Keratinocyte (primary cell): Measurements from ENCODE around the gene MIS12.

Experiments
- CTCF ChIP-seq, 3 experiments: IDR thresholded peaks in 1 of 3; conservative IDR thresholded peaks in 1 of 3; optimal IDR thresholded peaks in 1 of 3; 2 replicates in 2 of 3; 3 replicates in 1 of 3; pipeline versions ENCODE3 to v1.5.1; 2011; ENCODE audit warnings: low read length in 3 of 3, mild to moderate bottlenecking in 3 of 3, moderate library complexity in 2 of 3, control low read depth in 1 of 3, inconsistent platforms in 1 of 3; ENCODE audit not compliant: insufficient read depth in 2 of 3; ENCODE audit errors: extremely low read depth in 1 of 3
- EZH2 ChIP-seq: IDR thresholded peaks from one replicate; pipeline ENCODE4 v1.6.1; 2012; ENCODE audit warnings: inconsistent platforms, mild to moderate bottlenecking, low read length, moderate library complexity

GRCh38 chr17:5466295-5466694 is 20.1 kb upstream of the MIS12 start:
- TF ChIP-seq CTCF (optimal IDR thresholded peaks at IDR 0.05 in 1 of 3, IDR thresholded peaks at IDR 0.05 in 1 of 3, conservative IDR thresholded peaks at IDR 0.05 in 1 of 3; ENCODE audit: extremely low read depth in 1 of 3, insufficient read depth in 2 of 3, low read length in 3 of 3), result no peak
- TF ChIP-seq EZH2, result no peak
